ENCODE results near the gene XPNPEP2. TPM values are rescaled to one million over a fixed set of nuclear protein-coding genes. Genes with fewer than 3 reads are reported as not detected.
A peak's percentile ranks its signal among the peaks of the same experiment; 100 is the strongest.

Gene XPNPEP2
- total RNA-seq, 2 experiments from 2014 or later: 0.12 to 0.32 TPM

- Mint-ChIP-seq H3K27ac (no peak overlapping the region), H3K4me1 (no peaks in the 10 kb centered on the region), H3K27me3 (no peaks in the 10 kb centered on the region), H3K9me3 (peaks cover 3% of the 10 kb centered on the region), H3K36me3 (no peaks in the 10 kb centered on the region), H3K4me3 (no peak overlapping the region)
- no peak for DNase-seq
Observed at GRCh38 chrX:129706400-129707072, 32.2 kb upstream of the XPNPEP2 start.

DNA sequence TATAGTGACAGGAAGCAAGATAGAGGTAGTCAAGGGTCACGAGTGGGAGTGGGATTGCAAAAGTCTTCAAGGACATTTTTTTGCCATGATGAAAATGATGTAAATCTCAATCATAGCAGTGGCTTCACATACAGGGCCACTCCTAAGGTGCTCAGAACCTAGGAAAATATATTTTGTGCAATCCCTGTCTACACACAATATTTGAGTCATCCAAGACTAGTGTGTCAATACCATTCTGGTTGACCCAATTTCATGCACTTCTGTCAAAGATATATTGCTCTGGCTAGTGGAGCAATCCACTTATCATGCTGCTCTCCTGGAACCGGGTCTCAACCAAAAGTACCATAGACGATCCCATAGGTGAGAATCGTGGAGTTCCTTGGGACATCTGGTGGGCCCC lies 24.2 kb upstream of the XPNPEP2 start:
- no peak overlapping the region for H3K27ac Mint-ChIP-seq
- H3K4me1 Mint-ChIP-seq: no peaks in the 10 kb centered on the region
- H3K9me3 Mint-ChIP-seq: no peaks in the 10 kb centered on the region
- H3K36me3 Mint-ChIP-seq: no peaks in the 10 kb centered on the region
- DNase-seq: no peak
- H3K4me3 Mint-ChIP-seq: no peak overlapping the region
- no peaks in the 10 kb centered on the region for H3K27me3 Mint-ChIP-seq

DNA sequence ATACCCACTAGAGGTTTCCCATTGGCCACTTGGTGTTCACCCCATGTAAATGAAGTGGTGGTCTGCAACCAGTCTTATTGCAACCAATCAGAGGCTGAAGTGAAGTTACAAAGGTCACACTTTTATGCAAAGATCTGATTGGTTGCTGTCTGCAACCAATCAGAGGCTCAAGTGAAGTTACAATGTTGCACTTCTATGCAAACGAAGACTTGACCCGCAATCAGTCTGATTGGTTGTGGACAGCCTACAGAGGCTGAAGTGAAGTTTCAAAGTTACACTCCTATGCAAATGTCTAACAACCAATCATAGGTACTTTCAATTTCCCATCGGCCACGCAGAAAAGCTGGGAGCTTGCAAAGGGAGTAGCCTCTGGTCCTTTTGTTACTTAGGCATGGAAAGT lies 22.3 kb upstream of the XPNPEP2 start:
- Mint-ChIP-seq H3K4me1 (no peaks in the 10 kb centered on the region), H3K36me3 (no peaks in the 10 kb centered on the region), H3K9me3 (no peaks in the 10 kb centered on the region), H3K27ac (no peak overlapping the region), H3K27me3 (no peaks in the 10 kb centered on the region), H3K4me3 (no peak overlapping the region)
- DNase-seq: no peak

DNA sequence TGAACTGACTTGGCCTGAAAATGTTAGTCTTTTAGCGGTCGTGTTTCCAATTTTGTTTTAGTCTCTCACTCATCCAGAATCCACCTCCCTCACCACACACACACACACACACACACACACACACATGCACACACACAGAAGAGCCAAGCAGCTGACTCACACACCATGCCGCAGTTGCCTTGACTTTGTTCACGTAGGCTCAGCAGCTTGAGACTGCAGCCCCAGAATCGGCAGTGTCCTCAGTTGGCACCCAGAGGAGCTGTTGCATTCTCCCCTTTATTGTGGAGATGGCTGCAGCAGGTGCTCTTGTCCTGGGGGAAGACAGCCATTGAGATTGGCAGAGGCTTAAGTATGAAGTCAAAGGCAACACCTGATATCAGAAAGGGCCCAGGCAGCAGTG lies 20.9 kb upstream of the XPNPEP2 start:
- DNase-seq: no peak
- H3K4me3 Mint-ChIP-seq: no peak overlapping the region
- H3K4me1 Mint-ChIP-seq: peaks cover 4% of the 10 kb centered on the region
- no peaks in the 10 kb centered on the region for H3K27me3 Mint-ChIP-seq
- H3K36me3 Mint-ChIP-seq: no peaks in the 10 kb centered on the region
- no peak overlapping the region for H3K27ac Mint-ChIP-seq
- H3K9me3 Mint-ChIP-seq: no peaks in the 10 kb centered on the region

- no peaks in the 10 kb centered on the region for H3K36me3 Mint-ChIP-seq
- H3K9me3 Mint-ChIP-seq: no peaks in the 10 kb centered on the region
- peaks cover 4% of the 10 kb centered on the region for H3K4me1 Mint-ChIP-seq
- H3K27me3 Mint-ChIP-seq: no peaks in the 10 kb centered on the region
- H3K27ac Mint-ChIP-seq: no peak overlapping the region
- no peak for DNase-seq
- no peak overlapping the region for H3K4me3 Mint-ChIP-seq
Observed at GRCh38 chrX:129718676-129719075, 20.1 kb upstream of the XPNPEP2 start.

- Mint-ChIP-seq H3K27me3 (no peaks in the 10 kb centered on the region), H3K36me3 (no peaks in the 10 kb centered on the region), H3K27ac (no peak overlapping the region), H3K9me3 (no peaks in the 10 kb centered on the region), H3K4me3 (no peak overlapping the region), H3K4me1 (peaks cover 4% of the 10 kb centered on the region)
- no peak for DNase-seq
Observed at GRCh38 chrX:129719268-129719667, 19.5 kb upstream of the XPNPEP2 start.

DNA sequence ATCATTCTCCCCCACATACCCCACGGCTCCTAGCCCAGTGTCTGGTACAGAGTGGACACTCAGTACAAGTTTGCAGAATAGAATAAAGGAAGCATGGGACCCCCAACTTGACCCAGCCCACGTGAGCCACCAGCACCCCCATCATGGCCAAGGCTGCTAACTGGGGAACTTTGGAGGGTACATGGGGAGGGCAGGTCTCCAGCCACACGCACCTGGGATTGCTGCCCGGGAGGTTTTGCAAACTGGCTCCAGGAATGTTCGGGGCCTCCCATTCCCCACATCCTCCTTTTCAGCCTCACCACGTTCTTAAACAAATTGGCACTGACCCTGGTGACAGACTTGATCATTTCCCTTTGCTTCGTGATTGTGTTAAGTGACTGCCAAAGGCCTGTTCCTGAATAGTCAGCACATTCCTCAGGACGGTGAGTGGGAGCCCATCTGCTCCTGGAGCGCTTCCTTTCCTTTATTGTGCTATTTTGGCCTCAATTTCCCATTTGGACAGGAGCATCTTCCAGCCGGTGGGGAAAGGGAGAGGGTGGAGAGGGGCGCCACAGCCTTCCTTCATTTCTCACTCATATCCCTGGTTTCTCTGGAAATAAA lies 18.7 kb upstream of the XPNPEP2 start:
- Mint-ChIP-seq H3K4me1 (peaks cover 8% of the 10 kb centered on the region), H3K27ac (no peak overlapping the region), H3K36me3 (no peaks in the 10 kb centered on the region), H3K4me3 (no peak overlapping the region), H3K9me3 (no peaks in the 10 kb centered on the region), H3K27me3 (no peaks in the 10 kb centered on the region)
- DNase-seq: no peak

- Mint-ChIP-seq H3K36me3 (no peaks in the 10 kb centered on the region), H3K4me3 (no peak overlapping the region), H3K9me3 (no peaks in the 10 kb centered on the region), H3K27ac (no peak overlapping the region), H3K4me1 (peaks cover 8% of the 10 kb centered on the region), H3K27me3 (no peaks in the 10 kb centered on the region)
- no peak for DNase-seq
Observed at GRCh38 chrX:129720741-129721140, 18.0 kb upstream of the XPNPEP2 start.

GRCh38 chrX:129721414-129721813 lies 17.4 kb upstream of the XPNPEP2 start:
- Mint-ChIP-seq H3K27ac (no peak overlapping the region), H3K4me3 (no peak overlapping the region), H3K27me3 (no peaks in the 10 kb centered on the region)

DNA sequence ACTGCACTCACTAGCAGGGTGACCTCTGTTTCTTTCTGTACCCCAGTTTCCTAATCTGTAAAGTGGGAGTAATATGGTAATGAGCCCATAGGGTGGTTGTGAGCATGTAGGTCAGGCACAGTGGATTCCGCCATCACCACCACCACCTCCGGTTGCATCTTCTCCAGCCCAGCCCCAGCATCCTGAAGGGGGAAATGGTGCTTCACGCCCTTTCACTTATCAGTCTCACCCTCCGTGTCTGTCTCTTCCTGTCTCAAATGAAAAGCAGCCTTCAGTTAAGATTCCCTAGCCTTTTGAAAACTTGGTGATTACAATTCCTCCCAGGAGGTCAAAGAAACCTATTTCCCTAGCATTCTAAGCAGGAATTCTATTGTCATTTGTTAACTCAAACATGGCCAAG lies 16.9 kb upstream of the XPNPEP2 start:
- no peak overlapping the region for H3K4me3 Mint-ChIP-seq
- H3K27me3 Mint-ChIP-seq: no peaks in the 10 kb centered on the region
- no peaks in the 10 kb centered on the region for H3K9me3 Mint-ChIP-seq
- H3K36me3 Mint-ChIP-seq: no peaks in the 10 kb centered on the region
- no peak overlapping the region for H3K27ac Mint-ChIP-seq
- DNase-seq: no peak
- peaks cover 8% of the 10 kb centered on the region for H3K4me1 Mint-ChIP-seq

More at GRCh38 chrX:129721414-129721813, 17.4 kb upstream of the XPNPEP2 start:
- Mint-ChIP-seq H3K9me3 (no peaks in the 10 kb centered on the region), H3K4me1 (peaks cover 8% of the 10 kb centered on the region), H3K36me3 (no peaks in the 10 kb centered on the region)
- DNase-seq: no peak

GRCh38 chrX:129723511-129723910 lies 15.3 kb upstream of the XPNPEP2 start:
- H3K27me3 Mint-ChIP-seq: no peaks in the 10 kb centered on the region
- H3K9me3 Mint-ChIP-seq: no peaks in the 10 kb centered on the region
- DNase-seq: no peak
- H3K4me1 Mint-ChIP-seq: peaks cover 8% of the 10 kb centered on the region
- no peak overlapping the region for H3K4me3 Mint-ChIP-seq
- no peaks in the 10 kb centered on the region for H3K36me3 Mint-ChIP-seq
- no peak overlapping the region for H3K27ac Mint-ChIP-seq

GRCh38 chrX:129724754-129725153 lies 14.0 kb upstream of the XPNPEP2 start:
- Mint-ChIP-seq H3K27ac (no peak overlapping the region), H3K36me3 (no peaks in the 10 kb centered on the region), H3K4me1 (peaks cover 13% of the 10 kb centered on the region), H3K27me3 (no peaks in the 10 kb centered on the region), H3K4me3 (no peak overlapping the region), H3K9me3 (no peaks in the 10 kb centered on the region)
- DNase-seq: no peak

DNA sequence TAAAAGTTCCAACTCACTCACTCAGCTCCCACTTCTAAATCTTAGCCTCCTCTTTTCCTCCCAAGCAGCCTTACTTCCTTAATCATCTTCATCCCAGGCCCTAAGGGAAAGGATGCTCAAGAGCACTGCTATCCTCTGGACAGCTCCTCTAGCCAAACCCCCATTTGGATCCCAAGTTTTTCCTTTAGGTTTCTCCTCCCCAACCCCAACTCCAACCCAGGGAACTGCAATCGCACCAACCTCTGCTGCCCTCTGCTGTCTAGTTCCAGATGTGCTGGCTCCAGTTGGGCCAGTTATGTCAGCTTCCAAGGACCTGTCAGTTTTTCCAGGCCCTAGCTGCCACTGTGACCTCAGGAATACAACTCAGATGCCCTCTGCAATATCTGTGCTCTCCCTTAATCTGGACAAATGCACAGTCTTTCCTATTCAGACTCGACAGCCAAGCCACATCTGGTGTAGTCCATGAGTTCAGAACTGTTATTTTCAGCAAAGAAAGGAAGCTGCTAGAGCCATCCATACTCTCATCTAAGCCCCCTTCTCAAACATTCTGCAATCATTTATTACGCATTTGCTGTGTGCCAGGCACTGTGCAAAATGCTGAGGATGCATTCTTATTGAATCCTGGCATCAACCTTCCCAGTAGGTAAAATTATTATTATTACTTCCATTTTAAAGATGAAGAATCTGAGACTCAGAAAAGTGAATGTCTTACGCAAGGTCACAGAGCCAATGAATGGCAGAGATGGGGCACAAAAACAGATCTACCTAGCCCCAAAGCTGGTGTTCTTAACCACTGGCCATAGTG lies 12.3 kb upstream of the XPNPEP2 start:
- Mint-ChIP-seq H3K36me3 (peaks cover 2% of the 10 kb centered on the region), H3K27ac (no peak overlapping the region), H3K27me3 (no peaks in the 10 kb centered on the region), H3K4me3 (no peak overlapping the region), H3K4me1 (peaks cover 23% of the 10 kb centered on the region), H3K9me3 (no peaks in the 10 kb centered on the region)
- DNase-seq: peak; percentile 6

GRCh38 chrX:129728061-129728460 lies 10.7 kb upstream of the XPNPEP2 start:
- H3K27ac Mint-ChIP-seq: no peak overlapping the region

DNA sequence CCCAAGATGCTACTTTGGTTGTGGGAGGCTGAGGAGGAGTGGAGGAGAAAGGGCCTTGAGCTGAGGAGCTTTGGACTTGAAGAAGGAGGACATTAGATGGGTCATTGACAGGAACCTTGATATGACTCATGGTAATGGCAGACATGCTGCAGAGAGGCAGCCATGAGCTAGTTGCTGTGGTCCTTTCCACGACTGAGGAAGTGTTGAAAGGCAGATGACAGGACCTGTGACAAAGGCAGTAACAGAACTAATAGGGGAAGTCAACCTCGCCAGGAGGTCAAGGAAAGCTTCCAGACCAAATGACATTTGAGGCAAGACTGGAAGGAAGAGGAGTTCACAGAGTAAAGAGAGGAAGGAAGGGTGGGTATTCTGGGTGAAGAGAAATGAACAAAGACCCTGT lies 7.6 kb upstream of the XPNPEP2 start:
- no peaks in the 10 kb centered on the region for H3K27me3 Mint-ChIP-seq
- DNase-seq: no peak
- H3K9me3 Mint-ChIP-seq: no peaks in the 10 kb centered on the region
- no peak overlapping the region for H3K27ac Mint-ChIP-seq
- H3K4me3 Mint-ChIP-seq: no peak overlapping the region
- peaks cover 2% of the 10 kb centered on the region for H3K36me3 Mint-ChIP-seq
- H3K4me1 Mint-ChIP-seq: peaks cover 24% of the 10 kb centered on the region

More at GRCh38 chrX:129728061-129728460, 10.7 kb upstream of the XPNPEP2 start:
- no peak overlapping the region for H3K4me3 Mint-ChIP-seq
- H3K9me3 Mint-ChIP-seq: no peaks in the 10 kb centered on the region
- H3K4me1 Mint-ChIP-seq: peaks cover 22% of the 10 kb centered on the region
- H3K27me3 Mint-ChIP-seq: no peaks in the 10 kb centered on the region
- DNase-seq: no peak
- H3K36me3 Mint-ChIP-seq: peaks cover 2% of the 10 kb centered on the region

Measured in activated naive CD8-positive, alpha-beta T cell treated with anti-CD3 and anti-CD28 coated beads for 36 hours (primary cell).